ENCODE results near the gene EYS.

EYS gene

DNA sequence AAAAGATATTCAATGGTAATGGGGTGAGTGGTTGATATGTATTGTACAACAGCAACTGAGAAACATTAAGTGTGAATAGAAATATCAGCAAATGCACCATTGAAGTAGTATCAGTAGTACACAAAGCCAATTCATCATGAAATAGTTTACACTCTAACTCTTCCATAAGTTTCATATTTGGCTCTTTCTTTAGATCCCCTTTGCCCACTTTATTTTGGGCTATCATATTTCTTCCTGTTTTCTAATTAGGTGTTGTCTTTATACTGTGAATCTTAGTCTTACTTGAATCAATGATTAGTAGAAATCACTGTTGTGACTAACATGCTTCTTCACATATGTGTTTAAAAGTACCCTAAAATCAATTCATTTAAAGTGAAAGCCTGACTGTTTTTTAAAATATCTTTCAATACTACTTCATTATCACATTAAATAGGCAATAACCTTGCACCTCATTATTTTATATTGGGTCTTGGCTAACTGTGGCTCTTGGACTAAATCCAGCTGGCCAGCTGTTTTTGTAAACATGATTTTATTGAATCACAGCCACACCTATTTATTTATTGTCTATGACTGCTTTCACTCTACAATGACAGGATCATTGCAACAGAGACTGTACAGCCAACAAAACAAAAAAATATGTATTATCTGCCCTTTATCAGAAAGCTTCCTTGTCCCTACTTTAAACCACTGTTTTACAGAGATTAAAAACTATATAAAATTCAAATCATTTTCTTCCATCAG, 38.9 kb downstream of the EYS start:
- H3K4me3 ChIP-seq (ENCODE audit: control insufficient read depth in 1 of 7, extremely low read depth in 1 of 7, insufficient read depth in 4 of 7, low read depth in 2 of 7, low read length in 6 of 7): no peak overlapping the region
- DNase-seq: no peak
- no peaks in the 10 kb centered on the region for H3K36me3 ChIP-seq (ENCODE audit: control insufficient read depth in 4 of 4, insufficient read depth in 4 of 4, low read length in 3 of 4)
- H3K27ac ChIP-seq (ENCODE audit: insufficient read depth in 1 of 2, low read depth in 1 of 2, low read length in 2 of 2, poor library complexity in 1 of 2, severe bottlenecking in 2 of 2): no peak overlapping the region
- CTCF ChIA-PET: interaction anchor here (0.8 kb wide), 1 partner anchor 30 kb away, joined by 4 read pairs; no protein-coding TSS in a partner anchor
- H3K9me3 ChIP-seq (ENCODE audit: control extremely low read depth in 1 of 5, control insufficient read depth in 4 of 5, insufficient read depth in 2 of 5, low read depth in 1 of 5, low read length in 4 of 5): peaks cover 0 to 3% (median under 1%) of the 10 kb centered on the region in 5 experiments
- H3K27me3 ChIP-seq (replicated peaks in 2 of 5; ENCODE audit: control insufficient read depth in 4 of 5, insufficient read depth in 5 of 5, low read length in 4 of 5): no peaks in the 10 kb centered on the region
- no peaks in the 10 kb centered on the region for H3K4me1 ChIP-seq (ENCODE audit: control extremely low read depth in 1 of 4, control insufficient read depth in 4 of 4, insufficient read depth in 4 of 4, low read length in 3 of 4)
- POLR2A ChIA-PET: no interaction called here

DNA sequence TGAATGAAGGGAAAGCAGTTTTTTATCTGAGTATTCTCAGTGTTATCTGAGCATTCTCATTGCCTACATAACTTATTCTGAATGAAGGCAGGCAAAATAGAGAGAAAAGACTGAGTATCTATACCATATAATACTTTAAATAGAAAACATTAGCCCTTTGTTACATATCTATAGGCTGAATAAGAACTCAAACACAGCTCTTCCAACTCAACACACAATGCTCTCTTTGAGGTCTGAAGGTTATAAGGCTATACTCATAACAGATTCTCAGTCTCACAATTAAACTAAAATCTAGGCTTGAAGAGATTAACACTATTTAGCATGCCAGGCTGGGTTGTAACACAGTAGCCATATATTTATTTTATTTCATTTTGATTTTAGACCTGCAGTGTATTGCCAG, 56.9 kb downstream of the EYS start:
- no peaks in the 10 kb centered on the region for H3K9me3 ChIP-seq (ENCODE audit: control extremely low read depth in 1 of 5, control insufficient read depth in 4 of 5, insufficient read depth in 2 of 5, low read depth in 1 of 5, low read length in 4 of 5)
- no peak for DNase-seq
- H3K36me3 ChIP-seq (ENCODE audit: control insufficient read depth in 4 of 4, insufficient read depth in 4 of 4, low read length in 3 of 4): no peaks in the 10 kb centered on the region
- no peaks in the 10 kb centered on the region for H3K27me3 ChIP-seq (replicated peaks in 2 of 5; ENCODE audit: control insufficient read depth in 4 of 5, insufficient read depth in 5 of 5, low read length in 4 of 5)
- CTCF ChIA-PET: no interaction called here
- H3K27ac ChIP-seq (ENCODE audit: insufficient read depth in 1 of 2, low read depth in 1 of 2, low read length in 2 of 2, poor library complexity in 1 of 2, severe bottlenecking in 2 of 2): no peak overlapping the region
- peaks cover 0 to 7% (median 0%) of the 10 kb centered on the region in 4 experiments for H3K4me1 ChIP-seq (ENCODE audit: control extremely low read depth in 1 of 4, control insufficient read depth in 4 of 4, insufficient read depth in 4 of 4, low read length in 3 of 4)
- POLR2A ChIA-PET: no interaction called here
- no peak overlapping the region for H3K4me3 ChIP-seq (ENCODE audit: control insufficient read depth in 1 of 7, extremely low read depth in 1 of 7, insufficient read depth in 4 of 7, low read depth in 2 of 7, low read length in 6 of 7)

DNA sequence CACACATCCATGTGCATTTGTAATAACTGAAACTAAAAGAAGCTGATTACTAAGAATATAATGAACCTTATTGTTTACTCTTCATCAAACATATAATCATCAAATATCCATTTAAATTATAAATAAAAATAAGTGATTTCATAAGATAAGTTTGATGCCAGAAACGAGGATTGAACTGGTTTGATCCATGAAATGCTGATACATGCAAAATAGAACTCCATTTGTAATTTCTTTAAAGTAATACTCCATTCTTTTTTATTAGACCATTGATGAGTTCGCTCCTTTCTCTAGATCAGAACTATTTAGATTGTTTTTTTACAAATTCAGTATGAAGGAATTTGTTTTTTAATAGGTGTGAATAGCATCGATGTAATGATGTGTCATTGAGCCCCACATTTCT, 57.6 kb downstream of the EYS start:
- Histone ChIP-seq H3K9me3 (ENCODE audit: control extremely low read depth in 1 of 5, control insufficient read depth in 4 of 5, insufficient read depth in 2 of 5, low read depth in 1 of 5, low read length in 4 of 5) (no peaks in the 10 kb centered on the region), H3K4me1 (ENCODE audit: control extremely low read depth in 1 of 4, control insufficient read depth in 4 of 4, insufficient read depth in 4 of 4, low read length in 3 of 4) (peaks cover 0 to 7% (median 0%) of the 10 kb centered on the region in 4 experiments), H3K27me3 (replicated peaks in 2 of 5; ENCODE audit: control insufficient read depth in 4 of 5, insufficient read depth in 5 of 5, low read length in 4 of 5) (no peaks in the 10 kb centered on the region), H3K4me3 (ENCODE audit: control insufficient read depth in 1 of 7, extremely low read depth in 1 of 7, insufficient read depth in 4 of 7, low read depth in 2 of 7, low read length in 6 of 7) (no peak overlapping the region), H3K27ac (ENCODE audit: insufficient read depth in 1 of 2, low read depth in 1 of 2, low read length in 2 of 2, poor library complexity in 1 of 2, severe bottlenecking in 2 of 2) (no peak overlapping the region), H3K36me3 (ENCODE audit: control insufficient read depth in 4 of 4, insufficient read depth in 4 of 4, low read length in 3 of 4) (no peaks in the 10 kb centered on the region)
- POLR2A ChIA-PET: no interaction called here
- CTCF ChIA-PET: no interaction called here
- no CpG with 5 or more reads among the region's 3 CpGs for WGBS (ENCODE audit: insufficient coverage)
- no peak for DNase-seq

GRCh38 chr6:65646544-65646943, 60.5 kb downstream of the EYS start:
- 100% methylated on average over 2 of the region's 3 CpGs for WGBS (ENCODE audit: insufficient coverage)
- H3K4me1 ChIP-seq (ENCODE audit: control extremely low read depth in 1 of 4, control insufficient read depth in 4 of 4, insufficient read depth in 4 of 4, low read length in 3 of 4): peaks cover 0 to 7% (median 0%) of the 10 kb centered on the region in 4 experiments
- POLR2A ChIA-PET: no interaction called here
- CTCF ChIA-PET: no interaction called here
- no peaks in the 10 kb centered on the region for H3K27me3 ChIP-seq (replicated peaks in 2 of 5; ENCODE audit: control insufficient read depth in 4 of 5, insufficient read depth in 5 of 5, low read length in 4 of 5)
- no peaks in the 10 kb centered on the region for H3K36me3 ChIP-seq (ENCODE audit: control insufficient read depth in 4 of 4, insufficient read depth in 4 of 4, low read length in 3 of 4)
- no peak overlapping the region for H3K27ac ChIP-seq (ENCODE audit: insufficient read depth in 1 of 2, low read depth in 1 of 2, low read length in 2 of 2, poor library complexity in 1 of 2, severe bottlenecking in 2 of 2)
- peak in 2 of 3 donors; percentile 13 to 52 for DNase-seq
- peaks cover 0 to 2% (median 0%) of the 10 kb centered on the region in 5 experiments for H3K9me3 ChIP-seq (ENCODE audit: control extremely low read depth in 1 of 5, control insufficient read depth in 4 of 5, insufficient read depth in 2 of 5, low read depth in 1 of 5, low read length in 4 of 5)
- H3K4me3 ChIP-seq (ENCODE audit: control insufficient read depth in 1 of 7, extremely low read depth in 1 of 7, insufficient read depth in 4 of 7, low read depth in 2 of 7, low read length in 6 of 7): no peak overlapping the region

- CTCF ChIA-PET: no interaction called here
- no peaks in the 10 kb centered on the region for H3K27me3 ChIP-seq (replicated peaks in 2 of 5; ENCODE audit: control insufficient read depth in 4 of 5, insufficient read depth in 5 of 5, low read length in 4 of 5)
- DNase-seq: no peak
- WGBS (ENCODE audit: insufficient coverage): no CpG with 5 or more reads among the region's 1 CpG
- no peak overlapping the region for H3K4me3 ChIP-seq (ENCODE audit: control insufficient read depth in 1 of 7, extremely low read depth in 1 of 7, insufficient read depth in 4 of 7, low read depth in 2 of 7, low read length in 6 of 7)
- peaks cover 0 to 3% (median 0%) of the 10 kb centered on the region in 4 experiments for H3K4me1 ChIP-seq (ENCODE audit: control extremely low read depth in 1 of 4, control insufficient read depth in 4 of 4, insufficient read depth in 4 of 4, low read length in 3 of 4)
- POLR2A ChIA-PET: no interaction called here
- H3K27ac ChIP-seq (ENCODE audit: insufficient read depth in 1 of 2, low read depth in 1 of 2, low read length in 2 of 2, poor library complexity in 1 of 2, severe bottlenecking in 2 of 2): no peak overlapping the region
- peaks cover 0 to 2% (median 0%) of the 10 kb centered on the region in 5 experiments for H3K9me3 ChIP-seq (ENCODE audit: control extremely low read depth in 1 of 5, control insufficient read depth in 4 of 5, insufficient read depth in 2 of 5, low read depth in 1 of 5, low read length in 4 of 5)
- H3K36me3 ChIP-seq (ENCODE audit: control insufficient read depth in 4 of 4, insufficient read depth in 4 of 4, low read length in 3 of 4): no peaks in the 10 kb centered on the region
Observed at GRCh38 chr6:65642776-65643175, 64.2 kb downstream of the EYS start.

DNA sequence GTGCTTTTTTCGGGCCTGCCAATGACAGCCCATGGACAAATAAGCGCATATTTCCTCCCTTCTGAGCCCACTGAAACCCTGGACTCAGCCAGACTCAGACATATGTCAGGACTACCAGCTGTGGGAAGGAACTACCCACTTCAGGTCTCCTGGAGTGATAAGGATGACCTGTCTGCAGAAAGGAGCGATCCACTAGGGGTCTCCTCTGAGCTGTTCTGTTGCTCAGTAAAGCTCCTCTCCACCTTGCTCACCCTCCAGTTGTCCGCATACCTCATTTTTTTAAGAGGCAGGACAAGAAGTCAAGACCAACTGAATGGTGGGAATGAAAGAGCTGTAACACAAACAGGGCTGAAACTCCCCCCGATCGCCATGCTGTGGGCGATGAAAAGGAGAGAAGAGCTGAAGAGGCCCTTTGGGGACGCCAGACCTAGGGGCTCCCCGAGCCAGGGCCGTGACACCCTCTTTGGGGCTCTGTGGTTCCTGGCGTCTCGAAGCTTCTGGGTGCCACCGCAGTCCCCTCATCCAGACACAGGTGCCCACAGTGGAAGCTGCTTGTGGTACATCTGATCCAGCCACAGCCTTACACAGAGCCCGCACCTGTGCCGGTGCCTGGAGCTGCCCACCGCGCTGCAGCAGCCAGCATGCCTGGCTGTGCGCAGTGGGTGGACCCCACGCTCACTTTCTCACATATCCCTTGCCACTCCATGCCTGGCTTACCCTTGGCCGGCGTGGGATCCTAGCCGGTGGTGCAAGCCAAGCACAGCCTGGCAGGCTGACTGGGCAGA, 68.8 kb downstream of the EYS start:
- Histone ChIP-seq H3K4me1 (ENCODE audit: control extremely low read depth in 1 of 4, control insufficient read depth in 4 of 4, insufficient read depth in 4 of 4, low read length in 3 of 4) (no peaks in the 10 kb centered on the region), H3K9me3 (ENCODE audit: control extremely low read depth in 1 of 5, control insufficient read depth in 4 of 5, insufficient read depth in 2 of 5, low read depth in 1 of 5, low read length in 4 of 5) (no peaks in the 10 kb centered on the region), H3K4me3 (ENCODE audit: control insufficient read depth in 1 of 7, extremely low read depth in 1 of 7, insufficient read depth in 4 of 7, low read depth in 2 of 7, low read length in 6 of 7) (no peak overlapping the region), H3K27ac (ENCODE audit: insufficient read depth in 1 of 2, low read depth in 1 of 2, low read length in 2 of 2, poor library complexity in 1 of 2, severe bottlenecking in 2 of 2) (no peak overlapping the region), H3K36me3 (ENCODE audit: control insufficient read depth in 4 of 4, insufficient read depth in 4 of 4, low read length in 3 of 4) (no peaks in the 10 kb centered on the region), H3K27me3 (replicated peaks in 2 of 5; ENCODE audit: control insufficient read depth in 4 of 5, insufficient read depth in 5 of 5, low read length in 4 of 5) (no peaks in the 10 kb centered on the region)
- CTCF ChIA-PET: interaction anchor here (1.2 kb wide), 1 partner anchor 30 kb away, joined by 4 read pairs; no protein-coding TSS in a partner anchor
- peak in 2 of 3 donors; percentile 6 to 9 for DNase-seq
- 92% methylated on average over 22 of the region's 22 CpGs for WGBS (ENCODE audit: insufficient coverage)
- POLR2A ChIA-PET: interaction anchor here (0.6 kb wide), 1 partner anchor 56 kb away, joined by 3 read pairs; no protein-coding TSS in a partner anchor
